ENCODE data around the gene CMTM3.

The CMTM3 gene

GRCh38 chr16:66662445-66663194 is 58.1 kb downstream of the CMTM3 start:
- DNase-seq (ENCODE audit: low read depth), result no peak

Measured in HS-27A (cell line).